Endothelial cell of umbilical vein (primary cell): ENCODE measurements around the gene FPR1.

Experiments
- CTCF ChIP-seq, 2 donors: IDR thresholded peaks; 1 replicate in 1 of 2; 2 replicates in 1 of 2; pipeline ENCODE4 v1.5.1; 2011; ENCODE audit warnings: low read length in 2 of 2, mild to moderate bottlenecking in 2 of 2, moderate library complexity in 2 of 2, control low read depth in 1 of 2, inconsistent platforms in 1 of 2, low read depth in 1 of 2; ENCODE audit not compliant: insufficient read depth in 1 of 2; ENCODE audit errors: extremely low read depth in 1 of 2
- GATA2 ChIP-seq: IDR thresholded peaks from 2 replicates; pipeline ENCODE4 v1.7.0; 2011; ENCODE audit warnings: low read depth, mild to moderate bottlenecking, moderate library complexity, mixed read lengths, low read length; ENCODE audit not compliant: insufficient read length, insufficient read depth

GRCh38 chr19:51716925-51717324 lies 34.8 kb downstream of the FPR1 start:
- TF ChIP-seq CTCF (IDR thresholded peaks at IDR 0.05; ENCODE audit: extremely low read depth in 1 of 2, insufficient read depth in 1 of 2, low read depth in 1 of 2, low read length in 2 of 2) = no peak
- no peak for TF ChIP-seq GATA2
